SH-SY5Y (cell line): Measurements from ENCODE around the gene EME2.

Experiments
- GATA2 ChIP-seq: IDR thresholded peaks from 2 replicates; pipeline ENCODE4 v1.6.1; 2011; ENCODE audit warnings: mild to moderate bottlenecking, low read depth, low read length
- GATA3 ChIP-seq: IDR thresholded peaks from 2 replicates; pipeline ENCODE4 v1.6.1; 2011; ENCODE audit warnings: low read depth, mild to moderate bottlenecking, low read length, moderate library complexity

EME2 gene

DNA sequence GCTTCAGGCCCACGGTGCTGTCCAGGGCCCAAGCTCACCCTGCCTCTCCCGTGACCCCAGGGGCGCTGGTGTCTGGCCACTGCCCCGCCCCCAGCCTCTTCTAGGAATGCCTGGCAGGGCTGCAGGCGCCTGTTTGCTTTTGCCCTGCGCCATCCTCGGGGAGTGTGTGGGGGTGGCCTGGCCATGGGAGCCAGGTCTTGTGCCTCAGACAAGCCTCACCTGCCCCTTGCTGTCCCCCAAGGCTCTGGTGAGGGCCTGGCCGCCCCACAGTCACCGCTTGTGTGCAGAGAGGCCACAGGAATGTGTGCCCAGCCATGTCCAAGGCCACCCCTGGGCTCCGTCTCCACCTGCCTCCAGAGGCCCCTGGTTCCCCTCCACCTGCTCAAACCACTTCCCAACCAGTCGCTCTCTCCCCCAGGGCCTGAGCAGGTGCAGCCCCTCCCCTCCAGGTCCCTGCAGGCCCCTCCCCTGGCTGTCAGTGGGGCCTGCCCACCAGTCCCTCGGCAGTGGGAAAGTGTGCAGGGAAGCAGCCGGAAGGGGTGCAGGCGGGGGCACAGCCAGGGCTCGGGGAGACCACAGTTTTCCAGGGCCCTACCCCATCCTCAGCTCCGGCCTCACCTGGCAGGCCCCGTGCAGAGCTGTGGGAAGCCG lies 21.7 kb downstream of the EME2 start:
- TF ChIP-seq GATA3, result no peak
- no peak for TF ChIP-seq GATA2

DNA sequence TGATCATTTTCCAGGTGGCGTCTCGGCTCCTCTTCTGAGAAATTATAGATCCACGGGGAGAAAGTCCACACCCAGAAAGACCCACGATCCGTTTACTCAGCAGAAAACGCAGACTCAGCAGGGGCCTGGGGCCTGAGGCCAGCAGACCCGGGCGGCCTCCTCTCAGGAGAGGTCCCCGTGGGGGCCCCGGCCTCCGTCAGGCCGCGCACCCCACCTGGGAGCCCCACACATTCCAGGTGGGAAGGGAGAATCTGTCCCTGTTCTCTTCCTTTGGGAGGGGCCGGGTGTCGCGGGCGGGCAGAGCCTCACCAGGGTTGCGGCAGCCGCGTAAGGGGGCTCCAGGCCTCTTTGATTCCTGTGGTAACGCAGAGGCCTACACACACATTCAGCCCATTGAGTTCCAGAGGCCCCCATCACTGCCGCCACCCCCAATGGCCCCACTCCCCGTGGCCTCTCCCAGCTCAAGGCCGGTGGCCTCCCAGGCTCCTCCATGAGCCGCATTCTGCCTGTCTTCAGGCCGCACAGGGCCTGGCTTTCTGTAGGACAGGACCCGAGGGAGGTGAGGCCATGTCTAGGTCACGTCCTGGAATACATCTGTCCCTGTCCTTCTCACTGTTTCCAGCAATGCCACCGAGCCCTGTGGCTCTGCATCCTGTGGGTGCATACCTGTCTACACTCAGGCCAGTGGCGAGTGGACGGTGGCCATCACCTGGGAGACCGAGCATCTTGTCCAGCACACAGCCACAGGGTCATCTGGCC lies 22.5 kb downstream of the EME2 start:
- TF ChIP-seq GATA3 (no peak), GATA2 (no peak)

DNA sequence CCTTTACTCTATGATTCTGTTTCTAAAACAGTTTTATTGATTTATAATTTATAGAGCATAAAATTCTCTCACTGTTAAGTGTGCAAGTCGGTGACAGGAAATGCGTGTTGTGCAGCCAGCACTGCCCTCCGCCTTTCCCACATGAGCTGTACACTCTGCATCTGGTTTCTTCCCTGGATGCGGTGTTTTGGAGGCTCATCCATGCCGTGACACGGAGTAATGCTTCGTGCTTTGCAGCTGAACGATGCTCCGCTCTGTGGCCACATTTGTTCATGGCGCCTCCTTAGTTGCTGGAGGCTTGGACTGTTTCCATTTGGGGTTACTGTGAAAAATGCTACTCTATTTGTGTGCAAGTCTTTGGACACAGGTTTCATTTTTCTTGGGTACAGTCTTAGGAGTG lies 28.1 kb downstream of the EME2 start:
- TF ChIP-seq GATA3 (no peak), GATA2 (no peak)

DNA sequence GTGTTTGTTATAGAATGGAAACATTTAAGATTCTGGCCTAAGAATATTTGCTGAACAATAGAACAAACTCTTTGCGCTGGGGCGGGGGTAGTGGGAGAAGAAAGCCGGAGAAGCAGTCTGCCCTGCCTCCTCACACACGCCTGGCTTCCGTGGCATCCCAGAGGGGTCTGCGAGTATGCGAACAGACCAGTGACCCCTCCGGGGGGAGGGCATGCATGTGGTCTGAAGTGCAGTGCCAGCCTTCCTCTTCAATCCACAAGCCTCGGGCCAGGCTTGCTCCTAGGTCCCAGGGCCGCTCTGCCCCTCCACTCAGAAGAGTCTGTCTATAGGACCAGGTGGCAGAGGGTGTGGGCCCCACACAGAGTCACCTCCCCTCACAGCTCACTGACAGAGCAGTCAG lies 35.0 kb downstream of the EME2 start:
- TF ChIP-seq GATA3, result no peak
- TF ChIP-seq GATA2, result no peak

DNA sequence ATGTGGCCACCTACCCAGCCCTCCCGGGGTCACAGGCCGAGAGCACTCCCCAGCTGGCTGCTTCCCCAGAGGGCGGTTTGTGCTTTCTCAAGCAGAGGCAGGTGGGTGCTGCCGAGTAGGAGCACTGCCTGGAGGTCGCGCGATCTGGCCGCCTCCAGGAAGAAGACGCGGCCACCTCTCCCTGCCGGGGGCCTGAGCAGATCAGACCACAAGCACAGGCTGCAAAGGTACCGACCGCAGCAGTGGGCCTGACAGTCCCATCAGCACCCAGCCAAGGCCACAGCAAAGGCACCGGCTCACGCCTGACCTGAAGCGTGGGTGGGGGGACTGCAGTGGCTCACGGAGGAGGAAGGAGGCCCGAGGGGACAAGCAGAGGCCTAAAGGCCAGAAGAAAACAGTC lies 36.1 kb downstream of the EME2 start:
- TF ChIP-seq GATA3 (no peak), GATA2 (no peak)

DNA sequence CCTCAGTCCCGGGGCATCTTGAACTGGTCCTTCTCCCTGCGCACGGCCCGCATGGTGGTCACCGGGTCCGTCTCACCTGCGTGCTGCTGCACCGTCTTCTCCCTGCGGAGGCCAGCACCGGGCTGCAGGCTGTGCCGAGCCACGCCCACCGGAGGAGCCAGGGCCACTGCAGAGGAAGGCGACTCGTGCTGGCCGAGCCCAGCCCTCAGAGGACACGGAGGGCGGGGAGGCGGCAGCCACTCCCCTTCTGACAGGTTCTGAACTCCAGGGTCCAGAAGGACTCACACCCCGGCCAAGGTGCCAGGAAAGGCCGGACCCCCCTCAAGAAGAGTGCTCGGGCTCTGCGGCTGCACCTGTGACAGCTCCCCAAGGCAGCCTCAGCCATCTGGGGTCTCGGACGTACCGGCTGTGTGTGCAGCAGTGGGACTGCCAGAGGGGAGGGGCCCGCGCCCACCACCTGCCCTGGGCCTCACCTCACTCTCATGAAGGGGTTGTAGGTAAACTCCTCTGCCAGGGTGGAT lies 36.7 kb downstream of the EME2 start:
- TF ChIP-seq GATA3, result no peak
- no peak for TF ChIP-seq GATA2

DNA sequence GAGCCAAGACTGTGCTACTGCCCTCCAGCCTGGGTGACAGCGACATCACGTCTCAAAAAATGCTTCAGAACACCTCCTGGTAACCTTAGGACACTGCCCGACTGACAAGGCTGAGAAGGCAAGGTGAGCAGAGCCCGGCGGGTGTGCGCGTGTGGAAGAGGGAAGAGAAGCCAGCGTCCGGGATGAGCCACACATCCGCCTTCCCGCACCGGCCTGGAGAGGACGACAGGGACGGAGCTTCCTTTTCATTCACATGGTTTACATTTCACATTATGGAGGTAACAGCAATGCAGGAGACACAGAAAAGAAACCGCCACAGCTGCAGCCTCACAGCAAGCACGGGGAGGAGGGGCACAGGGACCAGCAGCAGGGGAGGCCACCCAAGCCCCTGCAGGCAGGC lies 37.5 kb downstream of the EME2 start:
- no peak for TF ChIP-seq GATA3
- TF ChIP-seq GATA2, result no peak

DNA sequence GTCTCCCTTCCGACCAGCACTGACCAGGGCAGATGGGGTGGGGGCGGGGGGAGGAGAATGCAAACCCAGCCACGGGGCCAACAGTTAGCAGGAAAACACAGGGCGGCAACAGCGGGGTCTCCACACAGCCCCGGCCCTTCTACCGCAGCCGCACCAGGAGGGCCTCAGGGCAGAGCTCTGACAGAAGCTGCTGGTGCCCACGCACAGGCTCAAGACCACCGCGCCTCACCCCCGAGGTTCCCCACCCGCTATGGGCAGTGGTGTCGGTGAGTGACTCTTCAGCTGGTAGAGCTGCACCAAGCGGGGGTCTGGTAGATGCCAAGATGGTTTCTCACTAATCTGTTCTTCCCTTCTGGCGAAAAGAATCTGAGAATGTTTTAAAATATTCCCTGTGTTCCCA lies 37.9 kb downstream of the EME2 start:
- TF ChIP-seq GATA2 (no peak), GATA3 (no peak)

DNA sequence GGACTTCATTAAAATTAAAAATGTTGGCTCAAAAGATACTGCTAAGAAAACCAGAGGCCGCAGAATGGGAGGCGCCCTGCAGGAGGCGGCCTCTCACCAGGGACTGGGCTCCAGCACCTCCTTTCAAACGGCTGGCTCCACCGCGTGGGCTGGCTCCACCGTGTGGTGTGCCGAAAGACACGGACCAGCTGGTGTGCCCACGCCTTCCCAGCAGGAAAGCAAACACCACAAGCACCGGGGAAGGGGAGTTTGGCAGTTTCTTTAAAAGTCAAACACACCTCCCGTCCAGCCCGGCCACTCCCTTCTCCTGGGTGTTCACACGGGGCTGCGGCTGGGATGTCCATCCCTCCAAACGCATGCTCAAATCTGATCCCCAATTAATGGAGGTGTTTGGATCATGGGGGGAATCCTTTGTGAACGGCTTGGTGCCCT lies 40.1 kb downstream of the EME2 start:
- TF ChIP-seq GATA3 (no peak), GATA2 (no peak)

DNA sequence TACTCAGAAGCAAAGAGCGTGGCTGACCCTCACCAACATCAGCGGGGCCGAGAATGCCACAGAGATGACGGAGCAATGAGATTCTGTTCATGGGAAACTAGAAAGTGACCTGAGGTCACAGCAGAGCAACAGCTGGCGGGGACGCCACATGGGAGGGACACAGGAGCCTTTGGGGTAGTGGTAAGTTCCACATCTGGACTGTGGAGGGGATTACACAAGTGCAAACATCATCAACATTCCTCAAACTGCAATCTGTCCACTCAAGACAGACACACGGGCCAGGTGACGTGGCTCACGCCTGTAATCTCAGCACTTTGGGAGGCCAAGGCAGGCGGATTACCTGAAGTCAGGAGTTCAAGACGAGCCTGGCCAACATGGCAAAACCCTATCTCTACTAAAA lies 42.9 kb downstream of the EME2 start:
- TF ChIP-seq GATA3 (no peak), GATA2 (no peak)

DNA sequence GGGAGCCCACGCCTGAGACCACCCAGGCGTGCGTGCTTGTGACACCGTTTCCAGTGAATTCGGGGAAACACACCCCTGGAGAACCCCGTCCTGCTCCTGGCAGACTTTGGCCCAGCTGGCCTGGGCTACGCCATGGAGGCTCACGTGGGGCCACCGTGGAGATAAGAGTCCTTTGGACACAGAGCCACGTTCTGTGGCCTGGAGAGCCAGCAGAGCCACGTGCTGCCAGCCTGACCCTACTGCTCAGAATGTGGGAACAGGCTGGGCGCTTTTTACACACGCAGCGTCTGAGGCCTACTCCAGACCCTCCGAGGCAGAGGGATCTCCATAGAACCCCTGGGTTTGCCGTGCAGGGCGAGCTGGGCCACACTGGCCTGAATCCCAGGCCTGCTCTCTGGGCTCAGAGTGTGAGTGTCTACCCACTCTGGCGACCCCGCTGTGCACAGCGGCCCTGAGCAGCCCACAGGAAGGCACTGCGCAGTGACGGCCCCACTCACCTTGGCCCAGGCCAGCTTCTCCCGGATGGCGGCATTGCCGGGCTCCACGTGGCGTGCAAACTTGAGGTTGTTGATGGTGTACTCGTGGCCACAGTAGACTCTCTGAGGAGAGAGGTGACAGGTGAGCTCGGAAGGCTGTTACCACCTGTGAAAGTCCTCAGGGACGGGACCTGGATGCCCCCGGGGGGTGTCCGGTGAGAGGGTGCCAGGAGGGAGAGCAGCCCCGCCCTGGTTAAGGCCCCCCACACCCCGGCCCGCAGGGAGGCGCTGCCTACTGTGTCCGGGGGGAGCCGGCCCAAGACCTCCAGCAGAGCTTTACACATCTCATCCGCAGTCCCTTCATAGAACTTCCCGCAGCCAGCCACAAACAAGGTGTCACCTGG lies 44.0 kb downstream of the EME2 start:
- TF ChIP-seq GATA3, result no peak
- no peak for TF ChIP-seq GATA2

DNA sequence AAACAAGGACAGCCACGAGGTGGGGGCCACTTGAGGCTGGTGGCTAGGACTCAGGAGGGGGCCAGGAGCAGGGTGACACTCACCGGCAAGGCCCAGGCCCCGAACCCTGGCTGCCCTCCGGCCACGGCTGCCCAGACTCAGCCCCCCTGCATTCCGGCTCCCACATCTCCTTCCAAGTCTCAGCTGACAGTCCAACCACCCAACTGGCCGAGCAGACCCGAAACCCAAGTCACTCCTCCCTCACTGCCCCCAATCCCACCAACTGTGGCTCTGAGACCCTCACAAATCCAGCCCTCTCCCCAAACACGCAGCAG lies 44.6 kb downstream of the EME2 start:
- no peak for TF ChIP-seq GATA3
- no peak for TF ChIP-seq GATA2

DNA sequence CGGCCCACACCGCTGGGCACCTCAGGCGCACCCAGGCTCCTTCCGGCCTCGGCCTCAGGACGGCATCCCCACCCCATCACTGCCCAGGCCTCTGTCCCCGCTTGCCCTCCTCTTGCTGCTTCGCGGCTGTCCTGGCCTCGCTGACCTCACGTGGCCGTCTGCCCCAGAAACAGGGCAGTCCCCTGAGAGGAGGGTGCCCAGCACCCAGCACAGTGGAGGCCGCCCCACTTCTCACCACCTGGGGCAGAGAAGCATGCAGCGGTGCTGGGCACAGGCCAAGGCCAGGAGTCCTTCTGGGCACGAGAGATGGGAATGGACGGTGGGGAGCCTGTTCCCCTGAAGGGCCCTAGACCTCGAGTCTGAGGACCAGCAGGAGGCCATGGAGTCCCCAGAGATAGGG lies 45.1 kb downstream of the EME2 start:
- TF ChIP-seq GATA3 (no peak), GATA2 (no peak)

DNA sequence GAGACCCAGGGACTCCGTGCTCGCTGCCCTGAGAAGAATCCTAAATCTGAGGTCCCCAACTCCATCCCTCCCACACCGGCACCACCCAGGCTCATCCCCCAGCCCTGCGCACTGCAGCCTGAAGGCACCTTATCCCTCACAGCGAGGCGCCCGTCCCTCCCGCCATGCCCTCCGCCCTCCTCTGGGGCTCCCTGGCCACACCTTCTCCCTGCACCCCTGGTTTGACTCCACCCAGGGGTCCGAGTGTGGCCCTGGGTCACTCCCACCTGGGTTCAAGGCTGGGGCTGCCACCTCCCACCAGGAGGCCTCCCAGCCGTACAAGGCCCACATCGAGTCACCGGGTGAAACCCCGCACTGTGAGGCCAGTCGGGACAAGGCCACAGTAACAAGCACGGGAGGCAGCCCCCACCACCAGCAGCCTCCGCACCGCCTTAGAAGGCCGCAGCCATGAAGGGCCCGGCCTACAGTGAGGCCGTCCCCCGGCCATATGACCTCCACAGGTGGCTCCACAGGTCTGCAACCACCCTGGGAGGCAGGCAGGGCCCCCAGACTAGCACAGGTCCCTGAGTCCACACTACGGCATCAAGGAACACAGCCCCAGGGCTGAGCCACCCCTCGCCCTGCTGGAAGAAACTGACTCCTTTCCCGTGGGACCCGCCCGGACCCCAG lies 45.7 kb downstream of the EME2 start:
- no peak for TF ChIP-seq GATA2
- no peak for TF ChIP-seq GATA3
